ENCODE measurements around the gene TM2D1.

GRCh38 chr1:61682891-61683290 lies 42.0 kb downstream of the TM2D1 start:
- TF ChIP-seq, protein P1, sequence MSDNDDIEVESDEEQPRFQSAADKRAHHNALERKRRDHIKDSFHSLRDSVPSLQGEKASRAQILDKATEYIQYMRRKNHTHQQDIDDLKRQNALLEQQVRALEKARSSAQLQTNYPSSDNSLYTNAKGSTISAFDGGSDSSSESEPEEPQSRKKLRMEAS (IDR thresholded peaks at IDR 0.05): no peak
- no peak for TF ChIP-seq EP300 (IDR thresholded peaks at IDR 0.05)
- TF ChIP-seq, protein P2, sequence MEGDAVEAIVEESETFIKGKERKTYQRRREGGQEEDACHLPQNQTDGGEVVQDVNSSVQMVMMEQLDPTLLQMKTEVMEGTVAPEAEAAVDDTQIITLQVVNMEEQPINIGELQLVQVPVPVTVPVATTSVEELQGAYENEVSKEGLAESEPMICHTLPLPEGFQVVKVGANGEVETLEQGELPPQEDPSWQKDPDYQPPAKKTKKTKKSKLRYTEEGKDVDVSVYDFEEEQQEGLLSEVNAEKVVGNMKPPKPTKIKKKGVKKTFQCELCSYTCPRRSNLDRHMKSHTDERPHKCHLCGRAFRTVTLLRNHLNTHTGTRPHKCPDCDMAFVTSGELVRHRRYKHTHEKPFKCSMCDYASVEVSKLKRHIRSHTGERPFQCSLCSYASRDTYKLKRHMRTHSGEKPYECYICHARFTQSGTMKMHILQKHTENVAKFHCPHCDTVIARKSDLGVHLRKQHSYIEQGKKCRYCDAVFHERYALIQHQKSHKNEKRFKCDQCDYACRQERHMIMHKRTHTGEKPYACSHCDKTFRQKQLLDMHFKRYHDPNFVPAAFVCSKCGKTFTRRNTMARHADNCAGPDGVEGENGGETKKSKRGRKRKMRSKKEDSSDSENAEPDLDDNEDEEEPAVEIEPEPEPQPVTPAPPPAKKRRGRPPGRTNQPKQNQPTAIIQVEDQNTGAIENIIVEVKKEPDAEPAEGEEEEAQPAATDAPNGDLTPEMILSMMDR (IDR thresholded peaks at IDR 0.05): no peak
- TF ChIP-seq SMC3 (IDR thresholded peaks at IDR 0.05): no peak
- no peak for TF ChIP-seq ZC3H11A (IDR thresholded peaks at IDR 0.05)

Data from A549 (cell line).